Breast epithelium (tissue), 3 donors: ENCODE measurements around the gene ASCC2.

Experiments used
- CTCF ChIP-seq, 3 donors: fragments of 450-650 bp; IDR thresholded peaks; one replicate each; pipeline ENCODE4 v1.5.1; 2016 to 2017; ENCODE audit warnings: antibody characterized with exemption in 3 of 3, mild to moderate bottlenecking in 3 of 3, moderate library complexity in 3 of 3
- POLR2A ChIP-seq: fragments of 450-650 bp; IDR thresholded peaks from one replicate; pipeline ENCODE4 v1.6.1; 2016; ENCODE audit warnings: antibody characterized with exemption, mild to moderate bottlenecking, moderate library complexity

GRCh38 chr22:29872144-29872893 lies 34.2 kb upstream of the ASCC2 start:
- TF ChIP-seq CTCF (IDR thresholded peaks at IDR 0.05) (no peak), POLR2A (no peak)
